T-helper 22 cell (primary cell): Measurements from ENCODE around the gene SRP9.
A peak's percentile ranks its signal among the peaks of the same experiment; 100 is the strongest.

Source experiments
- DNase-seq: peaks from one replicate; pipeline ENCODE4 v3.0.0-alpha.2; 2020; ENCODE audit warnings: low read depth

Gene SRP9

GRCh38 chr1:225777583-225778336 is at the start of gene SRP9:
TSS of gene SRP9 (plus strand) at chr1:225777826. CDS start at chr1:225777941, 115 bp downstream.
- DNase-seq, result peak; percentile 98

GRCh38 chr1:225731491-225731890 is 46.1 kb upstream of the SRP9 start:
- no peak for DNase-seq

GRCh38 chr1:225733254-225733653 is 44.4 kb upstream of the SRP9 start:
- DNase-seq, result no peak

GRCh38 chr1:225735252-225736149 is 42.1 kb upstream of the SRP9 start:
- DNase-seq, result no peak

GRCh38 chr1:225736437-225737098 is 41.1 kb upstream of the SRP9 start:
- DNase-seq, result no peak

- no peak for DNase-seq
Measured at GRCh38 chr1:225737161-225737560, 40.5 kb upstream of the SRP9 start.

GRCh38 chr1:225737866-225738265 is 39.8 kb upstream of the SRP9 start:
- DNase-seq, result no peak

GRCh38 chr1:225738763-225739162 is 38.9 kb upstream of the SRP9 start:
- no peak for DNase-seq

GRCh38 chr1:225739542-225740107 is 38.0 kb upstream of the SRP9 start:
- DNase-seq, result no peak

- DNase-seq, result no peak
Measured at GRCh38 chr1:225744745-225745144, 32.9 kb upstream of the SRP9 start.

- no peak for DNase-seq
Measured at GRCh38 chr1:225745273-225745672, 32.4 kb upstream of the SRP9 start.

- DNase-seq, result no peak
Measured at GRCh38 chr1:225746361-225747179, 31.1 kb upstream of the SRP9 start.

- no peak for DNase-seq
Measured at GRCh38 chr1:225747566-225747965, 30.1 kb upstream of the SRP9 start.

GRCh38 chr1:225748529-225748928 is 29.1 kb upstream of the SRP9 start:
- DNase-seq, result no peak

- no peak for DNase-seq
Measured at GRCh38 chr1:225749706-225750105, 27.9 kb upstream of the SRP9 start.

GRCh38 chr1:225750420-225750819 is 27.2 kb upstream of the SRP9 start:
- no peak for DNase-seq

- no peak for DNase-seq
Measured at GRCh38 chr1:225750875-225751824, 26.5 kb upstream of the SRP9 start.

- DNase-seq, result no peak
Measured at GRCh38 chr1:225752245-225752644, 25.4 kb upstream of the SRP9 start.

GRCh38 chr1:225754940-225755641 is 22.5 kb upstream of the SRP9 start:
- no peak for DNase-seq
